Endodermal cell (in vitro differentiated cells): ENCODE results near the gene PGAM1. TPM values are rescaled to one million over a fixed set of nuclear protein-coding genes. Genes with fewer than 3 reads are reported as not detected.

Experiments used
- DNase-seq: peaks from one replicate; pipeline ENCODE4 v3.0.0-alpha.2; 2017
- H3K27ac ChIP-seq: 2 replicates; pipeline ENCODE4 v1.5.1; 2013; ENCODE audit warnings: mild to moderate bottlenecking, low read depth, low read length, moderate library complexity
- H3K27me3 ChIP-seq: 2 replicates; pipeline ENCODE4 v1.6.1; 2013; ENCODE audit warnings: mild to moderate bottlenecking, low read length, moderate library complexity; ENCODE audit not compliant: insufficient read depth, control insufficient read depth, poor library complexity, severe bottlenecking
- H3K36me3 ChIP-seq: 2 replicates; pipeline ENCODE4 v1.7.0; 2013; ENCODE audit warnings: mild to moderate bottlenecking, low read length, moderate library complexity; ENCODE audit not compliant: control insufficient read depth, insufficient read depth
- H3K4me1 ChIP-seq: one replicate; pipeline ENCODE4 v1.7.0; 2013; ENCODE audit warnings: low read length; ENCODE audit not compliant: control insufficient read depth, insufficient read depth
- H3K4me3 ChIP-seq: 2 replicates; pipeline ENCODE4 v1.5.1; 2013; ENCODE audit warnings: mild to moderate bottlenecking, low read length, moderate library complexity
- H3K9ac ChIP-seq: 2 replicates; pipeline ENCODE4 v1.6.1; 2013; ENCODE audit warnings: mild to moderate bottlenecking, low read length, moderate library complexity; ENCODE audit not compliant: poor library complexity, severe bottlenecking; ENCODE audit errors: extremely low read depth
- H3K9me3 ChIP-seq: 2 replicates; pipeline ENCODE4 v1.6.1; 2013; ENCODE audit warnings: mild to moderate bottlenecking, low read length, moderate library complexity; ENCODE audit not compliant: control insufficient read depth
- H3K27ac Mint-ChIP-seq: 2 replicates; pipeline ENCODE4 v1.8.0; 2020; ENCODE audit warnings: mixed read lengths
- H3K27me3 Mint-ChIP-seq: 2 replicates; pipeline ENCODE4 v1.8.0; 2021; ENCODE audit warnings: mild to moderate bottlenecking, mixed read lengths; ENCODE audit not compliant: insufficient read depth
- H3K36me3 Mint-ChIP-seq: 2 replicates; pipeline ENCODE4 v1.8.0; 2020; ENCODE audit warnings: low read depth, mixed read lengths
- H3K4me1 Mint-ChIP-seq: 2 replicates; pipeline ENCODE4 v1.8.0; 2020; ENCODE audit warnings: mixed read lengths
- H3K4me3 Mint-ChIP-seq: 2 replicates; pipeline ENCODE4 v1.8.0; 2020; ENCODE audit warnings: mild to moderate bottlenecking, moderate library complexity, mixed read lengths
- H3K9me3 Mint-ChIP-seq: 2 replicates; pipeline ENCODE4 v1.8.0; 2020; ENCODE audit warnings: mild to moderate bottlenecking, mixed read lengths
- CTCF ChIP-seq: fragments of 200-600 bp; sonication (generic); conservative IDR thresholded peaks from 2 replicates; pipeline ENCODE4 v1.5.0; 2021; ENCODE audit warnings: antibody characterized with exemption, mild to moderate bottlenecking
- WGBS, 2 experiments: methylation state at CpG; one replicate each; pipeline versions ENCODE4 v1.1.5 to v1.1.7; 2013; ENCODE audit warnings: missing lambda C conversion rate in 2 of 2, mixed read lengths in 1 of 2; ENCODE audit not compliant: insufficient coverage in 1 of 2, insufficient read length in 1 of 2; 5-methylcytosine and 5-hydroxymethylcytosine counted together
- total RNA-seq, 2 donors: library from RNA; stranded (reverse); fragmentation: NEBNext Ultra II Directional in 1 of 2; extraction: Animal tissue kit (Norgen Biotek cat#: 25700) in 1 of 2; gene quantifications; 2 replicates in 1 of 2; 3 replicates in 1 of 2; pipeline ENCODE4 v1.2.1, GENCODE V29; 2021

PGAM1 gene
- total RNA-seq, 2 donors from 2014 or later = 490 to 499 TPM

- Mint-ChIP-seq H3K4me3 (no peak overlapping the region), H3K9me3 (no peaks in the 10 kb centered on the region), H3K36me3 (peaks cover 27% of the 10 kb centered on the region), H3K4me1 (peaks cover 12% of the 10 kb centered on the region), H3K27me3 (no peaks in the 10 kb centered on the region), H3K27ac (no peak overlapping the region)
- DNase-seq = no peak
- no peak for TF ChIP-seq CTCF
- Histone ChIP-seq H3K9me3 (no peaks in the 10 kb centered on the region), H3K36me3 (peaks cover 19% of the 10 kb centered on the region), H3K27me3 (no peaks in the 10 kb centered on the region), H3K9ac (no peak overlapping the region), H3K4me3 (no peak overlapping the region), H3K27ac (no peak overlapping the region), H3K4me1 (no peaks in the 10 kb centered on the region)
- 92 to 100% methylated on average over 1 of the region's 1 CpG for WGBS, 2 experiments
Observed at GRCh38 chr10:97444212-97444611, 18.2 kb downstream of the PGAM1 start.

GRCh38 chr10:97445357-97445721, 19.3 kb downstream of the PGAM1 start:
- Mint-ChIP-seq H3K27ac (peak overlapping the region; percentile 91), H3K36me3 (peaks cover 18% of the 10 kb centered on the region), H3K9me3 (no peaks in the 10 kb centered on the region), H3K4me3 (peak overlapping the region; percentile 92), H3K27me3 (no peaks in the 10 kb centered on the region), H3K4me1 (peaks cover 12% of the 10 kb centered on the region)
- no peak for DNase-seq
- no peaks in the 10 kb centered on the region for H3K4me1 ChIP-seq
- no peak for TF ChIP-seq CTCF
- peaks cover 16% of the 10 kb centered on the region for H3K36me3 ChIP-seq
- peak overlapping the region; percentile 94 for H3K4me3 ChIP-seq
- peak overlapping the region; percentile 47 for H3K9ac ChIP-seq
- H3K27ac ChIP-seq = no peak overlapping the region
- no peaks in the 10 kb centered on the region for H3K27me3 ChIP-seq
- no peaks in the 10 kb centered on the region for H3K9me3 ChIP-seq
- 6 to 10% methylated on average over 9 to 13 of the region's 13 CpGs for WGBS, 2 experiments

GRCh38 chr10:97445722-97446639, 20.0 kb downstream of the PGAM1 start, which contains the start of the genes EXOSC1 and ZDHHC16:
TSS of gene EXOSC1 (minus strand) at chr10:97446006. CDS start at chr10:97445985, 21 bp downstream.
TSS of gene ZDHHC16 (plus strand) at chr10:97446175. CDS start at chr10:97451676, 5,501 bp downstream.
- peak; percentile 98 for DNase-seq
- H3K36me3 ChIP-seq = peaks cover 19% of the 10 kb centered on the region
- H3K4me3 Mint-ChIP-seq = peak within 1 kb of the TSS; percentile 92
- peak within 1 kb of the TSS; percentile 94 for H3K4me3 ChIP-seq
- H3K27ac ChIP-seq = no peak within 1 kb of the TSS
- H3K9me3 ChIP-seq = no peaks in the 10 kb centered on the region
- no peaks in the 10 kb centered on the region for H3K9me3 Mint-ChIP-seq
- peaks cover 12% of the 10 kb centered on the region for H3K36me3 Mint-ChIP-seq
- TF ChIP-seq CTCF = peak; percentile 13
- H3K27ac Mint-ChIP-seq = peak within 1 kb of the TSS; percentile 93
- no peaks in the 10 kb centered on the region for H3K27me3 ChIP-seq
- no peaks in the 10 kb centered on the region for H3K27me3 Mint-ChIP-seq
- no peaks in the 10 kb centered on the region for H3K4me1 ChIP-seq
- peaks cover 12% of the 10 kb centered on the region for H3K4me1 Mint-ChIP-seq
- 0 to 1% methylated on average over 31 to 66 of the region's 66 CpGs for WGBS, 2 experiments
- H3K9ac ChIP-seq = peak within 1 kb of the TSS; percentile 47
